Measurements from ENCODE around the gene ZMYND8.

DNA sequence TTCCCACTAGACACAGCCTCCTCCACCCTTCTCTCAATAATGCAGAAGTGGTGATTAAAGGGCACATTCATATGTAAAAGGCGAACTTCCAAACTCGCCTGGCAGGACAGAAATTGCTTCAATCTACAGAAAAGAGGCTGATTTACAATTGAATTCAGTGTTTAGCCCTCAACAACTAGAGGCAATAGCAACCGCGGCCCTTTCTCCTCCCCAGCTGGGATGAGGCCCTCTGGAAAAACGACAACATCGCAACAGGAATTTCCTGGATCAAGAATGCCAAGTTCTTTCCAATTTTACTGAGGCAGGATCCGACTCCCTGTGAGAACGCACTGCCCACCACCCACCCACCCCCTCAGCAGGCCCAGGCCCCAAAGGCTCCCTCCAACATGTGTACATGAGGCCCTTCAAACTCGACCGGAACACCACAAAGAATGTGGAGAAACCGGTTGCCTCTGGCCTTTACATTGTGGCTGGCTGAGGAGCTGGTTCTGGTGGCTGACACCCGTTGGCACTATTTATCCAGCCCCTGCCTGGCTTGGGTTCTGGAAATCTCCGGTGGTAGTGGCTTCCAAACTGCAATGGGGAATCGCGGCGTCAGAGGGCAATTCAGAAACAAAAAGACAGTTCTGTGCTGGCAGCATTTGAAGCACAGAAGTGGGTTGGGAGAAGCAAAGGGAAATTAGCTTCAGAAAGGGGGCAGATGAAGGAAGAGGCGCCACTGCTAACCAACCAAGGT, 36.8 kb downstream of the ZMYND8 start:
- TF ChIP-seq, protein P1, sequence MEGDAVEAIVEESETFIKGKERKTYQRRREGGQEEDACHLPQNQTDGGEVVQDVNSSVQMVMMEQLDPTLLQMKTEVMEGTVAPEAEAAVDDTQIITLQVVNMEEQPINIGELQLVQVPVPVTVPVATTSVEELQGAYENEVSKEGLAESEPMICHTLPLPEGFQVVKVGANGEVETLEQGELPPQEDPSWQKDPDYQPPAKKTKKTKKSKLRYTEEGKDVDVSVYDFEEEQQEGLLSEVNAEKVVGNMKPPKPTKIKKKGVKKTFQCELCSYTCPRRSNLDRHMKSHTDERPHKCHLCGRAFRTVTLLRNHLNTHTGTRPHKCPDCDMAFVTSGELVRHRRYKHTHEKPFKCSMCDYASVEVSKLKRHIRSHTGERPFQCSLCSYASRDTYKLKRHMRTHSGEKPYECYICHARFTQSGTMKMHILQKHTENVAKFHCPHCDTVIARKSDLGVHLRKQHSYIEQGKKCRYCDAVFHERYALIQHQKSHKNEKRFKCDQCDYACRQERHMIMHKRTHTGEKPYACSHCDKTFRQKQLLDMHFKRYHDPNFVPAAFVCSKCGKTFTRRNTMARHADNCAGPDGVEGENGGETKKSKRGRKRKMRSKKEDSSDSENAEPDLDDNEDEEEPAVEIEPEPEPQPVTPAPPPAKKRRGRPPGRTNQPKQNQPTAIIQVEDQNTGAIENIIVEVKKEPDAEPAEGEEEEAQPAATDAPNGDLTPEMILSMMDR (conservative IDR thresholded peaks at IDR 0.05 in 1 of 2, IDR thresholded peaks at IDR 0.05 in 1 of 2; ENCODE audit: extremely low read depth in 1 of 2, insufficient read depth in 1 of 2, low read depth in 1 of 2, low read length in 2 of 2): no peak
- no peak for TF ChIP-seq EZH2 (IDR thresholded peaks at IDR 0.05; ENCODE audit: borderline replicate concordance, low read length)
